BLaER1 (cell line): ENCODE measurements around the gene ADAT1.
"Not testable (repeated sequence)": the region's sequence is repeated elsewhere in the genome, so short reads cannot be mapped to it uniquely, and the experiment has no call there.

Source experiments
- H3K27ac ChIP-seq: shearing (Covaris generic); formaldehyde crosslinking; 2 replicates; pipeline ENCODE4 v1.8.1; 2022
- H3K27me3 ChIP-seq: shearing (Covaris generic); formaldehyde crosslinking; 2 replicates; pipeline ENCODE4 v1.8.1; 2022
- H3K36me3 ChIP-seq: shearing (Covaris generic); formaldehyde crosslinking; 2 replicates; pipeline ENCODE4 v1.8.1; 2022
- H3K4me1 ChIP-seq: shearing (Covaris generic); formaldehyde crosslinking; 2 replicates; pipeline ENCODE4 v1.8.1; 2022
- H3K4me2 ChIP-seq: shearing (Covaris generic); formaldehyde crosslinking; 2 replicates; pipeline ENCODE4 v1.8.1; 2022
- H3K4me3 ChIP-seq: shearing (Covaris generic); formaldehyde crosslinking; 2 replicates; pipeline ENCODE4 v1.8.1; 2022
- H3K9ac ChIP-seq: shearing (Covaris generic); formaldehyde crosslinking; 2 replicates; pipeline ENCODE4 v1.8.1; 2022
- H3K9me3 ChIP-seq: shearing (Covaris generic); formaldehyde crosslinking; 2 replicates; pipeline ENCODE4 v1.8.1; 2022
- H4K20me1 ChIP-seq: shearing (Covaris generic); formaldehyde crosslinking; 2 replicates; pipeline ENCODE4 v1.8.1; 2022
- Cebpa-rat ChIP-seq: shearing (Covaris generic); IDR thresholded peaks from 2 replicates; pipeline ENCODE4 v1.8.1; 2022

Gene ADAT1

DNA sequence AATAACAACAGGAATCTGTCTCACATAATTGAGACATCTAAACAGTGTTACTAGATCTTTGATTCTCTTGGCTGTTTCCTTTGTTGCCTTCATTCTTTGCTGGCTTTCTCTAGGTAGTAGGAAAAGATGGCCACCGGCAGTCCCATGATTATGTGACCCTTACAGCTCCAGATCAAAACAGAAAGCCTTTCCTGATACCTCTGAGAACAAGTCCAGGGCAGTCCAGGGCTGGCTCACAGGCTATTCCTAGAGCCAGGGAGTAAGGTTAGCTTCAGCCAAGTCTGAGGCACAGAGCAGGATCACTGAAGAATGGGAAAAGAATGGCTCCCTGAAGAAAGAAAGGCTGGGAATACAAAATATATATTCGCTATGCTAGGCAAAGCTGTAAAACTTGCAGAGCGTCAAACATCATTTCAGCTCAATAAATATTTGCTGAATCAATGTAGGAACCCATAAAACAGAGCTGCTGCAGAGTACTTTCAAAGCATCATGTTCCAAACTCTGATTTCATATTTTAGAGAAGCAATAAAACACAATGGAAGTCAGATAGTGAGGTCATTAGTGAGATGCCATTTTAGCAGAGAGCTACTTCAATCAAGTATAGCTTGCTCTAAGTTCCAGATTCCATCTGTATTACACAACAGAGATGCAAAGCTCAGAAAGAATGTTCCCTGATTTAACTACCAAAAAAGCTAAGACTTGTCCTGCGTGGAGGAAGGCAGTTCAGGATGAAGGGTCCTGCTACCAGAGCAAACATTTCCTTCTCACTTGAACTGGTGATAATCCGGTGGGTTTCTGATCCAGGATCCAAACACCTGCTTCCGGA is 23.4 kb downstream of the ADAT1 start:
- Histone ChIP-seq H3K4me1 (peaks cover 3% of the 10 kb centered on the region; the same call in 1 of the 2 replicates), H3K27ac (no peak overlapping the region), H3K4me3 (no peak overlapping the region), H3K4me2 (no peak overlapping the region), H3K9me3 (peaks cover 25% of the 10 kb centered on the region), H3K27me3 (no peaks in the 10 kb centered on the region), H3K36me3 (peaks cover 72% of the 10 kb centered on the region), H4K20me1 (no peaks in the 10 kb centered on the region), H3K9ac (no peak overlapping the region)
- no peak for TF ChIP-seq Cebpa-rat

DNA sequence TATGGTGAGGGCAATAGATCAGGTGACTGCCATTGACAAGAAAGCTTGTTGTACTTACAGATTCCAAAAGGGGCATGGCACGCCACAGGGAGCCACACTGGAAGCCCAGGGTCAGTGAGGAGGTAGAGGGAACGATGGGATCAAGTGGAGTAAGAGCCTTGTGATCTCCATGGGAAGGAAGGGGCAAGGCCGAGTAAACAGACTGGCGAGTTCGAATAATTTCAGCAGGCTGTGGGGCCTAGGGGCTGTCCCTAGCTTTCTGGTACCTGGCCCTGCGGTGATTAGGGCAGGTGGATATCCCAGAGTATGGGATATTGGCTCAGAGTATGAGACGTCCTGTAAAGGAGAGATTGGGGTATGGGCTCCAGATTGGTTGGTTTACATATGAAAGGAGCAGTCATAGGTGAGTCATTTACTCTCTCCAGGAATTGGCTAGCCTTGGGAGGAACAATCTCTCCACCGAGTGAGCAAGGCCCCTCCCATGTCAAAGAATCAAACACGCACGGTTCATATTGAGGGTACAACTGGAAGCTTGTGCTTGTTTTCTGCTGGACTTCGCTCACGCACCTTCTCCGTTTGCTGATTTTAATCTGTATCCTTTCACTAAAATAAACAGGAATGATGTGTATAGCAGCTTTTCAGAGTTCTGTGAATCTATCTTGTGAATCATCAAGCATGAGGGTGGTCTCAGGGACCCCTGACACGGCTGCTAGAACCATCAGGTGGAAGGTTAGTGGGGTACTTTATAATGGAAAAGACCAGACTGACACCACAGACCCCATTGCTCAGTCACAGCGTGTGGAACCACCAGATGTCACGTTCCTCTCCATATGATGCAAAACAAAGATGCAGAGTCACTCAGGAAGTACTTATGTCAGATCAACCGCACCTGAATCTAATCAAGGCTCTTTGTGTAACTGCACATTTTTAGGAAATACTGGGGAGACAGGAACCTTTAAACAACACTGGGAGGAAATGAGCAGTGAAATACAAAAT is 29.0 kb downstream of the ADAT1 start:
- H3K27me3 ChIP-seq: no peaks in the 10 kb centered on the region
- 0 out of 2 replicates have a peak, but pooled peaks cover 5% of the 10 kb centered on the region for H3K9me3 ChIP-seq
- peaks cover 10% of the 10 kb centered on the region; the same call in 1 of the 2 replicates for H3K4me1 ChIP-seq
- H3K27ac ChIP-seq: no peak overlapping the region
- H4K20me1 ChIP-seq: no peaks in the 10 kb centered on the region
- H3K36me3 ChIP-seq: peaks cover 35% of the 10 kb centered on the region
- H3K4me3 ChIP-seq: no peak overlapping the region
- TF ChIP-seq Cebpa-rat: no peak
- no peak overlapping the region for H3K9ac ChIP-seq
- 0 out of 2 replicates have a peak overlapping the region, but pooled peaks have one; percentile 1 for H3K4me2 ChIP-seq

DNA sequence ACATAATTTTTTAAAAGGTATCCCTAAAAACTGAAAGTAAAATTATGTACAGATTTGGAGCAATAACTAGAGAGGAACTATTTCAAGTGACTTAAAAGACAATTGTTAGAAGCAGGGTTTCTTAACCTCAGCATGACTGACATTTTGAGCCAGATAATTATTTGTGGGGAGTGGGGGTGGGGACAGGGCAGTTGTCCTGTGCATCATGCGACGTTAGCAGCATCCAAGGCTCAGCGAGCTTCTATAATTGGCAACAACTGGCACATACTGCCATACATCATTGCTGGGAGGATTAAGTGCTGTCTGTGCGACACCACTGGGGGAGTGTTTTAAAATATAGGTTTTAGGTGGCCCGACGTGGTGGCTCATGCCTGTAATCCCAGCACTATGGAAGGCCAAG is 29.8 kb downstream of the ADAT1 start:
- no peak overlapping the region for H3K9ac ChIP-seq
- H3K27me3 ChIP-seq: no peaks in the 10 kb centered on the region
- peaks cover 39% of the 10 kb centered on the region for H3K36me3 ChIP-seq
- H3K4me3 ChIP-seq: no peak overlapping the region
- no peaks in the 10 kb centered on the region for H4K20me1 ChIP-seq
- H3K27ac ChIP-seq: no peak overlapping the region
- H3K4me1 ChIP-seq: peaks cover 10% of the 10 kb centered on the region; the same call in 1 of the 2 replicates
- TF ChIP-seq Cebpa-rat: no peak
- no peak overlapping the region for H3K4me2 ChIP-seq
- 0 out of 2 replicates have a peak, but pooled peaks cover 5% of the 10 kb centered on the region for H3K9me3 ChIP-seq

DNA sequence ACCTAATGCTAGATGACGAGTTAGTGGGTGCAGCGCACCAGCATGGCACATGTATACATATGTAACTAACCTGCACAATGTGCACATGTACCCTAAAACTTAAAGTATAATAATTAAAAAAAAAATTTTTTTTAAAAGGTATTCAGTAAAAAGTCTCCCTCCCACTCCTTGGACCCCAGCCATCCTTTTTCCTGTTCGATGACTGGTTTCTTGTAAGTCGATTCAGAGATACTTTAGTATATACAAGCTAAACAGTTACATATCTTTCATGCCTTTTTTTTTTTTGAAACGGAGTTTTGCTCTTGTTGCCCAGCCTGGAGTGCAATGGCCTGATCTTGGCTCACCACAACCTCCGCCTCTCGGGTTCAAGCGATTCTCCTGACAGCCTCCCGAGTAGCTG is 31.2 kb downstream of the ADAT1 start:
- H4K20me1 ChIP-seq, H3K27me3 ChIP-seq, H3K27ac ChIP-seq, H3K9ac ChIP-seq, H3K9me3 ChIP-seq, H3K4me2 ChIP-seq, H3K4me3 ChIP-seq: not testable (repeated sequence)
- peaks cover 10% of the 10 kb centered on the region; the same call in 1 of the 2 replicates for H3K4me1 ChIP-seq
- peaks cover 34% of the 10 kb centered on the region for H3K36me3 ChIP-seq

DNA sequence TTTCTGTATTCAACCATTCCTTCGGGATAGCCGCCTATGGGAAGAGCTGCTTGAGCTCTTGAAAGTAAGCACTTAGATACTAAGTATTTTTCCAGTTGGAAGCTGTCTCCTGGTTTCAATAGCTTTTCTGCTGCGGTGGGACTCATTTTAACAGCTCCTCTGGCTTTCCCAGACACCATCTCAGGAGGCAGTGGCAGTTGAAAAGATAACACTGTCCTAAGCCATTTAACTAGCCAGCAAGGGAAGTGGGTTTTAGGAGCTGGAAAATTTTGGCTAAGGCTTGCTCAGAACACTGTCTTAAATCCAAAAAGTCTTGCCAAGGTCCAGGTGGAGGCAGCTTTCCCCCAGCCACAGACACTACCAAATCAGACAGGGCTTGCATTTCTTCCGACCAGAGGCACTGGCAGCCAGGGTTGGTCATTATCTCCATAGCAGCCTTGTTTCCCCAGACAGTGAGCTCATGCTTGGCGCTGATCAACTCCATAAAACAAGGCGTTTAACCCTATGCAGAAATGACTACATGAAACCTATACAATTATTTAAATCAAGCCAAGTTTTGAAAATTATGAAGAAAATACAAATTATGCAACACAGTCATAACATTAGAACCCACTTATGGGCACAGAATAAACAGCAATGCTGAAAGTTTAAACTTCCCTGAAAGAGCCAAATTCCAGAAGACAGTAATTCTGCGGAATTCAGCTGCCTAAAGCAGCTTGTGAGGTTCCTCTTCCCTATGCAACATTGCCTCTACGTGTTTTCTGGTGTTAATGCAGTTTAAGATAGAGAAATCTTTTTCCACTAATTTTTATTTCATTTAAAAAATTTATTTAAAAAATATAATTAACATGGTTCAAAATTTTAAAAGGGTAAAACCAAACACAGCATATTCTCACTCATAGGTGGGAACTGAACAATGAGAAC is 31.9 kb downstream of the ADAT1 start:
- H3K4me2 ChIP-seq: no peak overlapping the region
- H3K9ac ChIP-seq: no peak overlapping the region
- H3K27ac ChIP-seq: no peak overlapping the region
- H3K27me3 ChIP-seq: no peaks in the 10 kb centered on the region
- H3K36me3 ChIP-seq: peaks cover 39% of the 10 kb centered on the region
- no peaks in the 10 kb centered on the region for H4K20me1 ChIP-seq
- H3K4me1 ChIP-seq: peaks cover 10% of the 10 kb centered on the region; the same call in 1 of the 2 replicates
- H3K9me3 ChIP-seq: no peaks in the 10 kb centered on the region
- TF ChIP-seq Cebpa-rat: no peak
- H3K4me3 ChIP-seq: no peak overlapping the region

DNA sequence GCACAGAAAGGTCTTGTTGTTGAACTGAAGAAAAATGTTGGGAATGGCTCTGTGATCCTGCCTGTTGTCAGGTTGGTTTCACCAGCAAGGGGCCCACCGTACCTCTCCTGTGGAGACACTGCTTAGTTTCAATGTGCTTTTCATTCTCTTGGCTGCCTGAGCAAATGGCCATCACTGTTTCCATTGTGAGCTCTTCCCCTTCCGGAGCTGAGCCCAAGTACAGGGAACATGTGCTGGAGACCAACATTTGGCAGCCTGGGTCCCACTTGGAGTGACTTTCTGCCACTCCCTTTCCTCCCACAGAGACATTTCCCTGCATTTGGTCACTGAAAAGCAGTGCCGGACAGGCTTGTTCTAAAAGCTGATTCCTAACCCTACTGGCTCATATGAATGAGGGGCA is 33.8 kb downstream of the ADAT1 start:
- peaks cover 39% of the 10 kb centered on the region for H3K36me3 ChIP-seq
- peaks cover 4% of the 10 kb centered on the region; the same call in 1 of the 2 replicates for H3K4me1 ChIP-seq
- H4K20me1 ChIP-seq: no peaks in the 10 kb centered on the region
- H3K9ac ChIP-seq: no peak overlapping the region
- H3K27me3 ChIP-seq: no peaks in the 10 kb centered on the region
- no peak overlapping the region for H3K4me2 ChIP-seq
- H3K4me3 ChIP-seq: no peak overlapping the region
- TF ChIP-seq Cebpa-rat: no peak
- no peak overlapping the region for H3K27ac ChIP-seq
- H3K9me3 ChIP-seq: no peaks in the 10 kb centered on the region

DNA sequence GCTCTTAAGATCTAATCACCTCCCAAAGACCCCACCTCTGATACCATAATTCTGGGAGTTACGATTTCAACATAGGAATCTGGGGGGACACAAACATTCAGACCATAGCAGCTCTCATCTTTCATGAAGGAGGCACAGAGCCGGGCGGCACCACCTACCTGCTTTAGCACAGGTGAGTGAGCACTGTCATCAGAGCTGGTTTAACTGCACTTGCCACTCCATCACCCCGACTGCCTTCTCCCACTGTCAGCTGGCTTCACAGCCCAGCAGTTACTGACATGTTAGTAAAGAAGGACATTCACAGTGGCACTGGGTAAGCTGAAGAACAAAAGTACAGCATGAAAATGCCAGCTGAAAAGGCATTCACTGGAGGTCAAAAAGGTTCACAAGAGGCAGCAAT is 34.4 kb downstream of the ADAT1 start:
- H3K27me3 ChIP-seq: no peaks in the 10 kb centered on the region
- H3K4me3 ChIP-seq: no peak overlapping the region
- H4K20me1 ChIP-seq: no peaks in the 10 kb centered on the region
- no peak overlapping the region for H3K4me2 ChIP-seq
- peaks cover 33% of the 10 kb centered on the region; the same call in 1 of the 2 replicates for H3K36me3 ChIP-seq
- no peaks in the 10 kb centered on the region for H3K4me1 ChIP-seq
- TF ChIP-seq Cebpa-rat: no peak
- H3K9ac ChIP-seq: no peak overlapping the region
- no peak overlapping the region for H3K27ac ChIP-seq
- no peaks in the 10 kb centered on the region for H3K9me3 ChIP-seq

DNA sequence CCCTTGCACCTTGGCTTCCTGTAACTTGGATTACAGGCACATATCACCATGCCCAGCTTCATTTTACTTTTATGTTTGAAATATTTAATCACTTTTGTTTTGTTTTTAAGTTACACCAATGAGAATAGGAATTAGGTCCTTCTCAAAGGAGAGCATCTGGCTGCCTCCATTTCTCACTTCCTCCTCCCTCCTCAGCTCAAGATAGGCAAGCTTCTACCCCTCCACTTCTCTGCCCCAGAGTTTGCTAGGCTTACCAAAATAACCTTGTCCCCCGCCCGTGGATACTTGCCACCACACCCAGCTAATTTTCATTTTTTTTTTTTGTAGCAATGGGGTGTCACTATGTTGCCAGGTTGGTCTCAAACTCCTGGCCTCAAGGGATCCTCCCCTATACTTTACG is 39.0 kb downstream of the ADAT1 start:
- H3K4me1 ChIP-seq: peaks cover 13% of the 10 kb centered on the region
- no peaks in the 10 kb centered on the region for H3K27me3 ChIP-seq
- no peak overlapping the region for H3K9ac ChIP-seq
- H3K9me3 ChIP-seq: no peaks in the 10 kb centered on the region
- H4K20me1 ChIP-seq: no peaks in the 10 kb centered on the region
- H3K36me3 ChIP-seq: peaks cover 36% of the 10 kb centered on the region; the same call in 1 of the 2 replicates
- no peak overlapping the region for H3K27ac ChIP-seq
- H3K4me3 ChIP-seq: no peak overlapping the region
- H3K4me2 ChIP-seq: no peak overlapping the region
- TF ChIP-seq Cebpa-rat: no peak

DNA sequence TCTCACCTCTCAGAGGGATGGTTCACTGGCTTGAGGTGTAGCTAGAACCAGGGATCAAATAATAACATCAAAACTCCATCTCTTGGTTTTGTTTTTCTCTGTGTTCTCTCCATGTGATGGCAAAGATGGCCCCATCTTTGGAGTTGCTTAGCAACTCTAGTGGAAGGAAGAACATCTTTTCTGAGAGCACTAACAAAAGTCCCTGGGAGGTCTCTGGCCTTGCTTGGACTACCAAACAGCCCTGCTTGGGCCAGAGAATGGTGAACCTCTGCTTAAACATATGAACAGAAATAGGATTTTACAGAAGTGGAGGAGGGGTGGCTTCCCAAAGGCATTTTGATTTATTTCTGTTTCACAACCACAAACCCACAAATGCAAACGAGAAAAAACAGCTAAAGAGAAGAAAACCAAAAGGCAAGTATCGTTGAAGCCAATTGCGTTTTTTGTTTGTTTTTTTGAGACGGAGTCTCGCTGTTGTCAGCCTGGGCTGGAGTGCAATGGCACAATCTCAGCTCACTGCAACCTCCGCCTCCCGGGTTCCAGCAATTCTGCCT is 43.7 kb downstream of the ADAT1 start:
- H3K4me1 ChIP-seq: peaks cover 24% of the 10 kb centered on the region
- H3K9ac ChIP-seq: no peak overlapping the region
- peaks cover 61% of the 10 kb centered on the region for H3K36me3 ChIP-seq
- peaks cover 36% of the 10 kb centered on the region for H4K20me1 ChIP-seq
- no peak overlapping the region for H3K4me3 ChIP-seq
- no peaks in the 10 kb centered on the region for H3K9me3 ChIP-seq
- H3K27me3 ChIP-seq: no peaks in the 10 kb centered on the region
- H3K4me2 ChIP-seq: peak overlapping the region; percentile 30
- no peak overlapping the region for H3K27ac ChIP-seq
- no peak for TF ChIP-seq Cebpa-rat
